WTC11 (cell line): Measurements from ENCODE around the gene CDH13. TPM values are rescaled to one million over a fixed set of nuclear protein-coding genes. Genes with fewer than 3 reads are reported as not detected.

ENCODE experiments used
- ATAC-seq: fragments of 200-7000 bp; cut with Tn5 transposase; 2 replicates; pipeline ENCODE4 v1.10.0; 2021; ENCODE audit warnings: mild to moderate bottlenecking, moderate library complexity
- CTCF ChIA-PET: fragments of 300-600 bp; sonication (Branson Sonifier 250); formaldehyde crosslinking; loops from one replicate; lab custom pipeline; 2021; ENCODE audit warnings: antibody characterized with exemption; lab: Charles Lee
- POLR2A ChIA-PET: fragments of 350-600 bp; sonication (Branson Sonifier 250); formaldehyde crosslinking; loops from one replicate; lab custom pipeline; 2021; ENCODE audit warnings: antibody characterized with exemption; lab: Charles Lee
- DNase-seq: peaks from one replicate; pipeline ENCODE4 v3.0.0; 2021; ENCODE audit warnings: low spot score
- H3K27ac Mint-ChIP-seq: 2 replicates; pipeline ENCODE4 v1.8.0; 2021; ENCODE audit warnings: mixed read lengths
- H3K27me3 Mint-ChIP-seq: 2 replicates; pipeline ENCODE4 v1.8.0; 2021; ENCODE audit warnings: low read depth, mild to moderate bottlenecking, moderate library complexity, mixed read lengths
- H3K36me3 Mint-ChIP-seq: 2 replicates; pipeline ENCODE4 v1.8.0; 2021; ENCODE audit warnings: mixed read lengths
- H3K4me1 Mint-ChIP-seq: 2 replicates; pipeline ENCODE4 v1.8.0; 2022; ENCODE audit warnings: mixed read lengths
- H3K4me3 Mint-ChIP-seq: 2 replicates; pipeline ENCODE4 v1.8.0; 2021; ENCODE audit warnings: mild to moderate bottlenecking, moderate library complexity, mixed read lengths
- H3K9me3 Mint-ChIP-seq: 2 replicates; pipeline ENCODE4 v1.8.0; 2021; ENCODE audit warnings: mixed read lengths
- ELF4 ChIP-seq: sonication (generic); formaldehyde crosslinking; IDR thresholded peaks from 2 replicates; pipeline ENCODE4 v1.8.1; 2022; ENCODE audit warnings: low read depth, mild to moderate bottlenecking, moderate library complexity, missing genetic modification reagents
- EMX1 ChIP-seq: fragments of 250-450 bp; sonication (Bioruptor Pico); IDR thresholded peaks from 2 replicates; pipeline ENCODE4 v1.8.0; 2021; ENCODE audit warnings: mild to moderate bottlenecking
- FOXK1 ChIP-seq: sonication (generic); formaldehyde crosslinking; IDR thresholded peaks from 2 replicates; pipeline ENCODE4 v1.8.0; 2022; ENCODE audit warnings: mild to moderate bottlenecking, moderate library complexity, missing genetic modification reagents
- GABPB1 ChIP-seq: sonication (generic); formaldehyde crosslinking; IDR thresholded peaks from 2 replicates; pipeline ENCODE4 v1.8.1; 2023; ENCODE audit warnings: mild to moderate bottlenecking, missing genetic modification reagents
- GRHL2 ChIP-seq: fragments of 250-450 bp; sonication (Bioruptor Pico); IDR thresholded peaks from 2 replicates; pipeline ENCODE4 v1.8.0; 2022; ENCODE audit warnings: mild to moderate bottlenecking, moderate library complexity; ENCODE audit not compliant: insufficient replicate concordance, severe bottlenecking
- HMGA2 ChIP-seq: fragments of 250-450 bp; sonication (Bioruptor Pico); IDR thresholded peaks from 2 replicates; pipeline ENCODE4 v1.4.0; 2021; ENCODE audit warnings: mild to moderate bottlenecking, moderate library complexity
- IRF2 ChIP-seq: sonication (generic); formaldehyde crosslinking; IDR thresholded peaks from 2 replicates; pipeline ENCODE4 v1.8.0; 2022; ENCODE audit warnings: low read depth, missing genetic modification reagents, borderline replicate concordance
- JUN ChIP-seq: sonication (generic); formaldehyde crosslinking; IDR thresholded peaks from 2 replicates; pipeline ENCODE4 v1.8.0; 2023; ENCODE audit warnings: mild to moderate bottlenecking, missing genetic modification reagents
- NFATC4 ChIP-seq: fragments of 250-450 bp; sonication (Bioruptor Pico); IDR thresholded peaks from 2 replicates; pipeline ENCODE4 v1.9.0; 2021; ENCODE audit warnings: mild to moderate bottlenecking
- ZBTB21 ChIP-seq: sonication (generic); formaldehyde crosslinking; IDR thresholded peaks from 2 replicates; pipeline ENCODE4 v1.8.1; 2023; ENCODE audit warnings: mild to moderate bottlenecking, missing genetic modification reagents, borderline replicate concordance
- ZNF232 ChIP-seq: sonication (generic); formaldehyde crosslinking; IDR thresholded peaks from 2 replicates; pipeline ENCODE4 v1.8.0; 2022; ENCODE audit warnings: mild to moderate bottlenecking, missing genetic modification reagents
- ZNF263 ChIP-seq: sonication (generic); formaldehyde crosslinking; IDR thresholded peaks from 2 replicates; pipeline ENCODE4 v1.8.1; 2022; ENCODE audit warnings: low read depth, mild to moderate bottlenecking, moderate library complexity, missing genetic modification reagents
- total RNA-seq: library from RNA; stranded (reverse); gene quantifications from 3 replicates; pipeline ENCODE4 v1.2.3, GENCODE V29; 2021
- TF ChIP-seq, protein P1 (sequence below): sonication (generic); formaldehyde crosslinking; IDR thresholded peaks from 2 replicates; pipeline ENCODE4 v1.8.1; 2023; ENCODE audit warnings: mild to moderate bottlenecking, missing genetic modification reagents, moderate library complexity
- TF ChIP-seq, protein P2 (sequence below): sonication (generic); formaldehyde crosslinking; IDR thresholded peaks from 2 replicates; pipeline ENCODE4 v1.8.1; 2023; ENCODE audit warnings: mild to moderate bottlenecking, missing genetic modification reagents
- TF ChIP-seq, protein P3 (sequence below): sonication (generic); formaldehyde crosslinking; conservative IDR thresholded peaks from 2 replicates; pipeline ENCODE4 v1.8.1; 2022; ENCODE audit warnings: mild to moderate bottlenecking, missing genetic modification reagents
- TF ChIP-seq, protein P4 (sequence below): sonication (generic); formaldehyde crosslinking; IDR thresholded peaks from 2 replicates; pipeline ENCODE4 v1.8.0; 2022; ENCODE audit warnings: mild to moderate bottlenecking, missing genetic modification reagents
- TF ChIP-seq, protein P5 (sequence below): fragments of 250-450 bp; sonication (Bioruptor Pico); IDR thresholded peaks from 2 replicates; pipeline ENCODE4 v1.9.0; 2021; ENCODE audit warnings: moderate library complexity, mild to moderate bottlenecking, inconsistent platforms, borderline replicate concordance
- TF ChIP-seq, protein P6 (sequence below): sonication (generic); formaldehyde crosslinking; IDR thresholded peaks from 2 replicates; pipeline ENCODE4 v1.8.1; 2023; ENCODE audit warnings: mild to moderate bottlenecking, moderate library complexity, missing genetic modification reagents
- TF ChIP-seq, protein P7 (sequence below): sonication (generic); formaldehyde crosslinking; IDR thresholded peaks from 2 replicates; pipeline ENCODE4 v1.8.0; 2023; ENCODE audit warnings: missing genetic modification reagents, mild to moderate bottlenecking, borderline replicate concordance

Gene CDH13
- total RNA-seq, 1 experiment from 2014 or later, result 0.81 TPM

DNA sequence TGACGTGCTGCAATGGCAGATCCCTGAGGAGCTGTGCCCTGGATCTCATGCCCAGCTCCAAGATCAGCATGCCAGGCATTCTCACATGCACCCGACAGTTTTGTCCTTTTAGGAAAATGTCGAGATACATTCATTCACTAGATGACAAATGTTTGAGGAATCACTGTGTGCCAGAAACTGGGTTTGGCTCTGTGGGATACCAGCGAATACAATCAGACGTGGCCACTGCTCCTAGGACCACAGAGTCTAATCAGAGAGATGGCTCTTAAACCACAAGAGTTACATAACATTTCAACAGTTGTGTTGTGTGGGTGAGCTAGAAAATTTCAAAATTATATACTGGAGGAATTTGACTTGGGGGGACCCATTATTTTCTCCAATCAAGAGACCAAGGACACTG is 579.7 kb downstream of the CDH13 start:
- no peak for TF ChIP-seq ELF4 (CRISPR knock-in tag)
- TF ChIP-seq GABPB1 (CRISPR knock-in tag), result no peak
- TF ChIP-seq ZBTB21 (CRISPR knock-in tag), result no peak
- TF ChIP-seq EMX1 (CRISPR knock-in tag), result no peak
- TF ChIP-seq, protein P1, sequence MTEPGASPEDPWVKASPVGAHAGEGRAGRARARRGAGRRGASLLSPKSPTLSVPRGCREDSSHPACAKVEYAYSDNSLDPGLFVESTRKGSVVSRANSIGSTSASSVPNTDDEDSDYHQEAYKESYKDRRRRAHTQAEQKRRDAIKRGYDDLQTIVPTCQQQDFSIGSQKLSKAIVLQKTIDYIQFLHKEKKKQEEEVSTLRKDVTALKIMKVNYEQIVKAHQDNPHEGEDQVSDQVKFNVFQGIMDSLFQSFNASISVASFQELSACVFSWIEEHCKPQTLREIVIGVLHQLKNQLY (CRISPR knock-in tag), result no peak
- TF ChIP-seq, all 79 proteins: peak for 0
- no peak for DNase-seq
- no peaks in the 10 kb centered on the region for H3K27me3 Mint-ChIP-seq
- peaks cover under 1% of the 10 kb centered on the region; the same call in 1 of the 2 replicates for H3K4me1 Mint-ChIP-seq
- ChIA-PET CTCF (no interaction called here), POLR2A (interaction anchor here (0.5 kb wide), 1 partner anchor 70 kb away, joined by 4 read pairs; no protein-coding TSS in a partner anchor)
- no peak overlapping the region for H3K27ac Mint-ChIP-seq
- H3K36me3 Mint-ChIP-seq, result no peaks in the 10 kb centered on the region
- H3K9me3 Mint-ChIP-seq, result peaks cover 10% of the 10 kb centered on the region
- ATAC-seq, result no peak
- no peak overlapping the region for H3K4me3 Mint-ChIP-seq

DNA sequence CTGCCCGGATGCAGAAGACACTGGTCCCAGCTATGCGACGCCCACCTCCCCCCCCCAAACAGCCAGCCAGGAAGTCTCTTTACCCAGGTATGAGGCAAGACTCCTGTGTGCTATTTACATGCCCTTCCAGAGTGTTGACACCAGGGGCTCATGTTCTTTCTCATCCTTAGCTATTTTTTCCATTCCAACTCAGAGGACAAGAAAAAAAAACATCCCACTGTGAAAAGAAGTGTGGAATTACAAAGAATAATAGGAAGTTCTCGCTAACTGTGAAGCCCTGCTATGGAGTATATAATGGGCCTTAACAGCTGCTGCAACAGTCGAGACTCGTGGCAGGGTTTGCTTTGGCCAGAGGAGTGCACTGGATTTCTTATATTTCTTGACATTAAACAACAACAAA is 584.9 kb downstream of the CDH13 start:
- no peak for DNase-seq
- CTCF ChIA-PET, result interaction anchor here (1.1 to 5.8 kb wide), 4 partner anchors 12 to 755 kb away, joined by 3 to 60 read pairs (median 4); no protein-coding TSS in a partner anchor
- H3K27me3 Mint-ChIP-seq, result no peaks in the 10 kb centered on the region; the same call in 1 of the 2 replicates
- POLR2A ChIA-PET, result interaction anchor here (0.6 kb wide), 1 partner anchor 8 kb away, joined by 3 read pairs; no protein-coding TSS in a partner anchor
- TF ChIP-seq FOXK1 (CRISPR knock-in tag), result no peak
- TF ChIP-seq, protein P2, sequence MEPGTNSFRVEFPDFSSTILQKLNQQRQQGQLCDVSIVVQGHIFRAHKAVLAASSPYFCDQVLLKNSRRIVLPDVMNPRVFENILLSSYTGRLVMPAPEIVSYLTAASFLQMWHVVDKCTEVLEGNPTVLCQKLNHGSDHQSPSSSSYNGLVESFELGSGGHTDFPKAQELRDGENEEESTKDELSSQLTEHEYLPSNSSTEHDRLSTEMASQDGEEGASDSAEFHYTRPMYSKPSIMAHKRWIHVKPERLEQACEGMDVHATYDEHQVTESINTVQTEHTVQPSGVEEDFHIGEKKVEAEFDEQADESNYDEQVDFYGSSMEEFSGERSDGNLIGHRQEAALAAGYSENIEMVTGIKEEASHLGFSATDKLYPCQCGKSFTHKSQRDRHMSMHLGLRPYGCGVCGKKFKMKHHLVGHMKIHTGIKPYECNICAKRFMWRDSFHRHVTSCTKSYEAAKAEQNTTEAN (CRISPR knock-in tag), result no peak
- TF ChIP-seq, protein P3, sequence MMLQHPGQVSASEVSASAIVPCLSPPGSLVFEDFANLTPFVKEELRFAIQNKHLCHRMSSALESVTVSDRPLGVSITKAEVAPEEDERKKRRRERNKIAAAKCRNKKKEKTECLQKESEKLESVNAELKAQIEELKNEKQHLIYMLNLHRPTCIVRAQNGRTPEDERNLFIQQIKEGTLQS (CRISPR knock-in tag), result no peak
- TF ChIP-seq IRF2 (CRISPR knock-in tag), result no peak
- TF ChIP-seq, all 79 proteins: peak for 0
- Mint-ChIP-seq H3K36me3 (peaks cover 2% of the 10 kb centered on the region; the same call in 1 of the 2 replicates), H3K4me3 (no peak overlapping the region), H3K9me3 (peaks cover 10% of the 10 kb centered on the region), H3K4me1 (peaks cover 8% of the 10 kb centered on the region), H3K27ac (peak overlapping the region; percentile 4; the same call in 1 of the 2 replicates)
- ATAC-seq, result peak; percentile 57

DNA sequence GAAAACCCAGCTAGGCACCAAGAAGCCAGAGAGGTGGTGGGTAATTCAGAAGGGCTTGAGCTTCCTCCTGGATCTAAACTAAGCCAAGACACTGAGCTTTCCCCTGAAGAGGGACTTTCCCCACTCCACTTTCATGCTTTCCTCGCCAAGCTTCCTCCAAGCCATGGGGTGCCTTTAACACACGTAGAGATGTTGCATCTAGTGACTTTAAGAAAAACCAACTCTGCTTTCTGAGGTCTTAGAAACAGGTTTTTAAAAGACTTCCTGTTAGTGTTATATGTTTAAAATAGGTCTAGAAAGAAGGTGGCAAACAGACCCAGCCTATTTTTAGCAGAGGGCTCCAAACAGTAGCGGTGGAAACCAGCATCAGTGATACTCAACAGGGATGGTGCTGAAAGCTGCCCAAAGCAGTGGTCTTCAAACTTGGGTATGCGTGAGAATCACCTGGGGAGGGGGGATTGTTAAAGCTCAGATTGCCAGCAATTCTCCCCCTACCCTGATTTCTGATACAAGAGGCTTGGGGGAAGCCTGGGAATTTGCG is 585.6 kb downstream of the CDH13 start:
- DNase-seq (no peak), ATAC-seq (no peak)
- Mint-ChIP-seq H3K27me3 (no peaks in the 10 kb centered on the region; the same call in 1 of the 2 replicates), H3K4me1 (peaks cover 8% of the 10 kb centered on the region), H3K27ac (no peak overlapping the region), H3K4me3 (no peak overlapping the region), H3K36me3 (peaks cover 2% of the 10 kb centered on the region; the same call in 1 of the 2 replicates), H3K9me3 (peaks cover 10% of the 10 kb centered on the region)
- POLR2A ChIA-PET, result interaction anchor here (0.6 kb wide), 1 partner anchor 9 kb away, joined by 3 read pairs; no protein-coding TSS in a partner anchor
- CTCF ChIA-PET, result interaction anchor here (0.9 to 5.8 kb wide), 5 partner anchors 12 to 756 kb away, joined by 3 to 60 read pairs (median 3); no protein-coding TSS in a partner anchor
- TF ChIP-seq, protein P4, sequence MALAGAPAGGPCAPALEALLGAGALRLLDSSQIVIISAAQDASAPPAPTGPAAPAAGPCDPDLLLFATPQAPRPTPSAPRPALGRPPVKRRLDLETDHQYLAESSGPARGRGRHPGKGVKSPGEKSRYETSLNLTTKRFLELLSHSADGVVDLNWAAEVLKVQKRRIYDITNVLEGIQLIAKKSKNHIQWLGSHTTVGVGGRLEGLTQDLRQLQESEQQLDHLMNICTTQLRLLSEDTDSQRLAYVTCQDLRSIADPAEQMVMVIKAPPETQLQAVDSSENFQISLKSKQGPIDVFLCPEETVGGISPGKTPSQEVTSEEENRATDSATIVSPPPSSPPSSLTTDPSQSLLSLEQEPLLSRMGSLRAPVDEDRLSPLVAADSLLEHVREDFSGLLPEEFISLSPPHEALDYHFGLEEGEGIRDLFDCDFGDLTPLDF (CRISPR knock-in tag), result no peak
- TF ChIP-seq NFATC4 (CRISPR knock-in tag), result no peak
- no peak for TF ChIP-seq ZNF263 (CRISPR knock-in tag)
- no peak for TF ChIP-seq JUN (CRISPR knock-in tag)
- TF ChIP-seq, protein P5, sequence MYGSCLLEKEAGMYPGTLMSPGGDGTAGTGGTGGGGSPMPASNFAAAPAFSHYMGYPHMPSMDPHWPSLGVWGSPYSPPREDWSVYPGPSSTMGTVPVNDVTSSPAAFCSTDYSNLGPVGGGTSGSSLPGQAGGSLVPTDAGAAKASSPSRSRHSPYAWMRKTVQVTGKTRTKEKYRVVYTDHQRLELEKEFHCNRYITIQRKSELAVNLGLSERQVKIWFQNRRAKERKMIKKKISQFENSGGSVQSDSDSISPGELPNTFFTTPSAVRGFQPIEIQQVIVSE, result no peak
- TF ChIP-seq, protein P6, sequence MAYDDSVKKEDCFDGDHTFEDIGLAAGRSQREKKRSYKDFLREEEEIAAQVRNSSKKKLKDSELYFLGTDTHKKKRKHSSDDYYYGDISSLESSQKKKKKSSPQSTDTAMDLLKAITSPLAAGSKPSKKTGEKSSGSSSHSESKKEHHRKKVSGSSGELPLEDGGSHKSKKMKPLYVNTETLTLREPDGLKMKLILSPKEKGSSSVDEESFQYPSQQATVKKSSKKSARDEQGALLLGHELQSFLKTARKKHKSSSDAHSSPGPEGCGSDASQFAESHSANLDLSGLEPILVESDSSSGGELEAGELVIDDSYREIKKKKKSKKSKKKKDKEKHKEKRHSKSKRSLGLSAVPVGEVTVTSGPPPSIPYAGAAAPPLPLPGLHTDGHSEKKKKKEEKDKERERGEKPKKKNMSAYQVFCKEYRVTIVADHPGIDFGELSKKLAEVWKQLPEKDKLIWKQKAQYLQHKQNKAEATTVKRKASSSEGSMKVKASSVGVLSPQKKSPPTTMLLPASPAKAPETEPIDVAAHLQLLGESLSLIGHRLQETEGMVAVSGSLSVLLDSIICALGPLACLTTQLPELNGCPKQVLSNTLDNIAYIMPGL (CRISPR knock-in tag), result no peak
- TF ChIP-seq GRHL2 (CRISPR knock-in tag), result no peak
- TF ChIP-seq HMGA2 (CRISPR knock-in tag), result no peak
- TF ChIP-seq, protein P7, sequence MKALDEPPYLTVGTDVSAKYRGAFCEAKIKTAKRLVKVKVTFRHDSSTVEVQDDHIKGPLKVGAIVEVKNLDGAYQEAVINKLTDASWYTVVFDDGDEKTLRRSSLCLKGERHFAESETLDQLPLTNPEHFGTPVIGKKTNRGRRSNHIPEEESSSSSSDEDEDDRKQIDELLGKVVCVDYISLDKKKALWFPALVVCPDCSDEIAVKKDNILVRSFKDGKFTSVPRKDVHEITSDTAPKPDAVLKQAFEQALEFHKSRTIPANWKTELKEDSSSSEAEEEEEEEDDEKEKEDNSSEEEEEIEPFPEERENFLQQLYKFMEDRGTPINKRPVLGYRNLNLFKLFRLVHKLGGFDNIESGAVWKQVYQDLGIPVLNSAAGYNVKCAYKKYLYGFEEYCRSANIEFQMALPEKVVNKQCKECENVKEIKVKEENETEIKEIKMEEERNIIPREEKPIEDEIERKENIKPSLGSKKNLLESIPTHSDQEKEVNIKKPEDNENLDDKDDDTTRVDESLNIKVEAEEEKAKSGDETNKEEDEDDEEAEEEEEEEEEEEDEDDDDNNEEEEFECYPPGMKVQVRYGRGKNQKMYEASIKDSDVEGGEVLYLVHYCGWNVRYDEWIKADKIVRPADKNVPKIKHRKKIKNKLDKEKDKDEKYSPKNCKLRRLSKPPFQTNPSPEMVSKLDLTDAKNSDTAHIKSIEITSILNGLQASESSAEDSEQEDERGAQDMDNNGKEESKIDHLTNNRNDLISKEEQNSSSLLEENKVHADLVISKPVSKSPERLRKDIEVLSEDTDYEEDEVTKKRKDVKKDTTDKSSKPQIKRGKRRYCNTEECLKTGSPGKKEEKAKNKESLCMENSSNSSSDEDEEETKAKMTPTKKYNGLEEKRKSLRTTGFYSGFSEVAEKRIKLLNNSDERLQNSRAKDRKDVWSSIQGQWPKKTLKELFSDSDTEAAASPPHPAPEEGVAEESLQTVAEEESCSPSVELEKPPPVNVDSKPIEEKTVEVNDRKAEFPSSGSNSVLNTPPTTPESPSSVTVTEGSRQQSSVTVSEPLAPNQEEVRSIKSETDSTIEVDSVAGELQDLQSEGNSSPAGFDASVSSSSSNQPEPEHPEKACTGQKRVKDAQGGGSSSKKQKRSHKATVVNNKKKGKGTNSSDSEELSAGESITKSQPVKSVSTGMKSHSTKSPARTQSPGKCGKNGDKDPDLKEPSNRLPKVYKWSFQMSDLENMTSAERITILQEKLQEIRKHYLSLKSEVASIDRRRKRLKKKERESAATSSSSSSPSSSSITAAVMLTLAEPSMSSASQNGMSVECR (CRISPR knock-in tag), result no peak
- TF ChIP-seq ZNF232 (CRISPR knock-in tag), result no peak
